H1 (cell line): Measurements from ENCODE around the gene MYH9.
A peak's percentile ranks its signal among the peaks of the same experiment; 100 is the strongest.

Experiments used
- CTCF ChIP-seq, 3 experiments: IDR thresholded peaks; 1 replicate in 2 of 3; 2 replicates in 1 of 3; pipeline versions ENCODE4 v1.5.1 to v1.6.1; 2011; ENCODE audit warnings: low read length in 3 of 3, mild to moderate bottlenecking in 3 of 3, inconsistent platforms in 2 of 3, low read depth in 1 of 3, moderate library complexity in 1 of 3; ENCODE audit not compliant: insufficient read depth in 1 of 3; ENCODE audit errors: control extremely low read depth in 1 of 3
- EP300 ChIP-seq, 2 experiments: IDR thresholded peaks; 1 replicate in 1 of 2; 2 replicates in 1 of 2; pipeline ENCODE4 v1.6.1; 2011 to 2012; ENCODE audit warnings: low read depth in 2 of 2, low read length in 2 of 2, mild to moderate bottlenecking in 2 of 2, borderline replicate concordance in 1 of 2, inconsistent platforms in 1 of 2, moderate library complexity in 1 of 2
- HDAC2 ChIP-seq, 2 experiments: fragments of 300-600 bp in 1 of 2; sonication (generic) in 1 of 2; IDR thresholded peaks; 2 replicates each; pipeline ENCODE4 v1.6.1; 2011 to 2012; ENCODE audit warnings: low read depth in 2 of 2, low read length in 2 of 2, mild to moderate bottlenecking in 2 of 2, moderate library complexity in 2 of 2, borderline replicate concordance in 1 of 2, inconsistent platforms in 1 of 2
- POLR2A ChIP-seq, 2 experiments: IDR thresholded peaks; 1 replicate in 1 of 2; 2 replicates in 1 of 2; pipeline ENCODE4 v1.6.1; 2011; ENCODE audit warnings: low read depth in 2 of 2, low read length in 2 of 2, mild to moderate bottlenecking in 2 of 2; ENCODE audit errors: control extremely low read depth in 1 of 2
- POLR2AphosphoS5 ChIP-seq: IDR thresholded peaks from 2 replicates; pipeline ENCODE4 v1.6.1; 2011; ENCODE audit warnings: low read depth, low read length
- TCF12 ChIP-seq: IDR thresholded peaks from 2 replicates; pipeline ENCODE4 v1.6.1; 2011; ENCODE audit warnings: low read depth, mild to moderate bottlenecking, low read length
- TF ChIP-seq, protein P1 (sequence below): IDR thresholded peaks from 2 replicates; pipeline ENCODE4 v1.6.1; 2011; ENCODE audit warnings: low read length, improper control_type of control experiment

DNA sequence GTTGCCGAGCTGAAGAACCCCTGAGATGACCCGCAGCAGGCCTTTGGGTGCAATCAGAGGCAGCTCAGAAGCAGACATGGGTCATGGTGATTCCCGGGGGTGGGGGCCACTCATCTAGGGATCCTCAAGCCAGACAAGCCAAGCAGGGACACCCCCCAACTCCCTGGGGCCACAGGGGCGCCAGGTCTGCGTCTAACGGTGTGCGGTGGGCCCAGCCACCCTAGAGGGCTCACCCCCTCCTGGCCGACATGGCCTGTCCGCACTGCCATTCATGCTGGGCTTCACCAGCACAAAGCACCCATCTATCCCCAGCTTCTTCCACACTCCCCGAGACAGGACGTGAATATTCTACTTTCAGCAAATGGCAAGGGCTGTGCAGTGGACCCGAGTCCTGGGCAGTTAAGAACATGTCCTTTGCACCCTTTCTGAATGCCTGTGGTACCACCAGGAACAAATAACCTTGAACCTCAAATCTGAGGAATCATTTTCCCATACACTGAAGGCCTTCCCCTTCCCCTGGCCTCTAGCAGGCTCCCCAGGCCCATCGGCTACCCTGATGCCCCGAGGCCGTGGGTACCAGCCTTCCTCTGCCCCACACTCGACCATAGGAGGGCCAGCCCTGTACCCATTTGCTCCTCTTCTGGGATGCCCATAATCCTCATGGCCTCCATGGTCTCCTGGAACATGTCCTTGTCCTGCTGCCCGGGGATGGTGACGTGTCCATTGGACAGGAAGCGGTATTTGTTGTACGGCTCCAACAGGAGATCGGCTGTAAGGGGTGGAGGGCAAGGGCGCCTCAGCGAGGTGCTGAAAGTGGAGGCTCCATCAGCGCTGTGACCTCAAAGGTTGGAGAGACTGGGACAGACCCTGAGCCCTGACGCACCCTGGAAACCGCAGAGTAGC, 67.9 kb downstream of the MYH9 start:
- TF ChIP-seq CTCF (IDR thresholded peaks at IDR 0.05; ENCODE audit: control extremely low read depth in 1 of 3, insufficient read depth in 1 of 3, low read depth in 1 of 3, low read length in 3 of 3) (no peak), POLR2AphosphoS5 (peak; percentile 37; the same call in 1 of the 2 replicates), HDAC2 (IDR thresholded peaks at IDR 0.05; ENCODE audit: borderline replicate concordance in 1 of 2, low read depth in 2 of 2, low read length in 2 of 2) (no peak), EP300 (IDR thresholded peaks at IDR 0.05; ENCODE audit: borderline replicate concordance in 1 of 2, low read depth in 2 of 2, low read length in 2 of 2) (no peak), POLR2A (IDR thresholded peaks at IDR 0.05; ENCODE audit: control extremely low read depth in 1 of 2, low read depth in 2 of 2, low read length in 2 of 2) (peak in 1 of 2 experiments; percentile 19; a peak in 1 of 3 replicates), TCF12 (no peak)
- TF ChIP-seq, protein P1, sequence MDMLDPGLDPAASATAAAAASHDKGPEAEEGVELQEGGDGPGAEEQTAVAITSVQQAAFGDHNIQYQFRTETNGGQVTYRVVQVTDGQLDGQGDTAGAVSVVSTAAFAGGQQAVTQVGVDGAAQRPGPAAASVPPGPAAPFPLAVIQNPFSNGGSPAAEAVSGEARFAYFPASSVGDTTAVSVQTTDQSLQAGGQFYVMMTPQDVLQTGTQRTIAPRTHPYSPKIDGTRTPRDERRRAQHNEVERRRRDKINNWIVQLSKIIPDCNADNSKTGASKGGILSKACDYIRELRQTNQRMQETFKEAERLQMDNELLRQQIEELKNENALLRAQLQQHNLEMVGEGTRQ, result no peak
